MM.1S (cell line): Measurements from ENCODE around the gene CDH4.
A peak's percentile ranks its signal among the peaks of the same experiment; 100 is the strongest.

Experiments
- DNase-seq: peaks from one replicate; pipeline ENCODE4 v3.0.0-alpha.2; 2015
- H2AFZ ChIP-seq: fragments of 300-600 bp; sonication (generic); 2 replicates; pipeline ENCODE4 v1.6.0; 2016; ENCODE audit warnings: antibody characterized with exemption, low read length
- H3F3A ChIP-seq: fragments of 300-600 bp; sonication (generic); 2 replicates; pipeline ENCODE4 v1.6.1; 2016; ENCODE audit warnings: mild to moderate bottlenecking, antibody characterized with exemption, low read length, moderate library complexity, mixed read lengths; ENCODE audit not compliant: insufficient read depth
- H3K27ac ChIP-seq: fragments of 300-600 bp; sonication (generic); 2 replicates; pipeline ENCODE4 v1.5.1; 2016; ENCODE audit warnings: mild to moderate bottlenecking, low read length
- H3K27me3 ChIP-seq: fragments of 300-600 bp; sonication (generic); replicated peaks from 2 replicates; pipeline ENCODE4 v1.6.0; 2016; ENCODE audit warnings: low read length; ENCODE audit not compliant: insufficient read depth
- H3K36me3 ChIP-seq: fragments of 300-600 bp; sonication (generic); replicated peaks from 2 replicates; pipeline ENCODE4 v1.6.1; 2016; ENCODE audit warnings: mild to moderate bottlenecking, low read length, mixed read lengths; ENCODE audit not compliant: insufficient read depth
- H3K4me1 ChIP-seq: fragments of 300-600 bp; sonication (generic); 2 replicates; pipeline ENCODE4 v1.6.1; 2016; ENCODE audit warnings: low read length, mixed read lengths
- H3K4me2 ChIP-seq: fragments of 300-600 bp; sonication (generic); 2 replicates; pipeline ENCODE4 v1.6.0; 2016; ENCODE audit warnings: low read depth, low read length
- H3K4me3 ChIP-seq: fragments of 300-600 bp; sonication (generic); 2 replicates; pipeline ENCODE4 v1.5.1; 2016; ENCODE audit warnings: low read length, mixed read lengths
- H3K79me2 ChIP-seq: fragments of 300-600 bp; sonication (generic); 2 replicates; pipeline ENCODE4 v1.6.1; 2016; ENCODE audit warnings: mixed run types, low read length, mixed read lengths
- H3K9ac ChIP-seq: fragments of 300-600 bp; sonication (generic); 2 replicates; pipeline ENCODE4 v1.6.1; 2016; ENCODE audit warnings: low read length, mixed read lengths
- H3K9me2 ChIP-seq: fragments of 300-600 bp; sonication (generic); replicated peaks from 2 replicates; pipeline ENCODE4 v1.6.1; 2016; ENCODE audit warnings: mild to moderate bottlenecking, low read length, mixed read lengths; ENCODE audit not compliant: insufficient read depth
- H3K9me3 ChIP-seq: fragments of 300-600 bp; sonication (generic); replicated peaks from 2 replicates; pipeline ENCODE4 v1.6.1; 2016; ENCODE audit warnings: mild to moderate bottlenecking, low read length, mixed read lengths; ENCODE audit not compliant: insufficient read depth
- H4K20me1 ChIP-seq: fragments of 300-600 bp; sonication (generic); 2 replicates; pipeline ENCODE4 v1.6.1; 2016; ENCODE audit warnings: mild to moderate bottlenecking, low read length, moderate library complexity, mixed read lengths; ENCODE audit not compliant: insufficient read depth
- EZH2 ChIP-seq: fragments of 300-600 bp; sonication (generic); optimal IDR thresholded peaks from 2 replicates; pipeline ENCODE3; 2017; ENCODE audit warnings: low read depth, mild to moderate bottlenecking, antibody characterized with exemption, low read length, mixed read lengths
- EZH2phosphoT487 ChIP-seq: fragments of 300-600 bp; sonication (generic); IDR thresholded peaks from 2 replicates; pipeline ENCODE4 v1.6.1; 2018; ENCODE audit warnings: antibody characterized with exemption, low read length
- TF ChIP-seq, protein P1 (sequence below): fragments of 300-600 bp; sonication (generic); IDR thresholded peaks from 2 replicates; pipeline ENCODE4 v1.5.1; 2016; ENCODE audit warnings: antibody characterized with exemption, low read length, mixed read lengths

CDH4 gene

DNA sequence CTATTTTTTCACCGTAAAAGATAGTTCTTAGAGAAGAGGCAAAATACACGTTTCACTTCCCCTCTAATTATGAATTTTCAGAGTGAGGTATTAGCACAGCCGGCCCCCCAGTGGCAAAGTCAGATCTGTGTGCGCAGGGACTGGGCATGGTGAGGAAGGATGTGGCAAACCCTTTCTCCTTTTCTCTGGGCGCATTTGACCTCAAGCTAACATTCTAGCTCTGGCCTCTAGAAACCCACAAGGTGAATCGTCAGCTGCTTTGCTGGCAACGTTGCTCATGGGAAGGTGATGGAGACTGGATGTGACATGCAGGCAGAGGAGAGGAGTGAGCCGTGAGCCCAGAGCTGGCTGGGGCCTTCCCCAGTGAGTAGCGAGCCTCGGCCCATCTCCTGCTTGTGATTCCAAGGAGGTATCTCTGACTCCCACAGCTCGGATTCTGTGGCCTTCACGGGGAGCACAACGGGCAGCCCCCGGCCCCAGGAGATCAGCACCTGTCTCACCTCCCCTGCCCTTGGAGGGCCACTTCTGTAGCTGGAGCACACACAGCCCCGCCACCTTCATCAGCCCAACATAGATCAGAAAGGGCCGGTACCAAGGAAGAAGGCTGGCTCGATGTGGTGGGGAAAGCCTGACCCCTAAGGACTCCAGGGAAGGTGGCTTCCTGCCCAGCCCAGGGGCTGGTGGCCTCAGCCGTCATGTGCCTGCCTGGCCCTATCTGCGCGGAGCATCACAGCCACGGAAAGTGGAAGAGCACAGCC is 660.8 kb downstream of the CDH4 start:
- no peaks in the 10 kb centered on the region for H3K36me3 ChIP-seq
- no peaks in the 10 kb centered on the region for H3K9me2 ChIP-seq
- peaks cover 100% of the 10 kb centered on the region for H3K27me3 ChIP-seq
- H3K4me1 ChIP-seq = no peaks in the 10 kb centered on the region
- no peaks in the 10 kb centered on the region for H4K20me1 ChIP-seq
- DNase-seq = peak; percentile 9
- TF ChIP-seq EZH2 (no peak), EZH2phosphoT487 (no peak)
- TF ChIP-seq, protein P1, sequence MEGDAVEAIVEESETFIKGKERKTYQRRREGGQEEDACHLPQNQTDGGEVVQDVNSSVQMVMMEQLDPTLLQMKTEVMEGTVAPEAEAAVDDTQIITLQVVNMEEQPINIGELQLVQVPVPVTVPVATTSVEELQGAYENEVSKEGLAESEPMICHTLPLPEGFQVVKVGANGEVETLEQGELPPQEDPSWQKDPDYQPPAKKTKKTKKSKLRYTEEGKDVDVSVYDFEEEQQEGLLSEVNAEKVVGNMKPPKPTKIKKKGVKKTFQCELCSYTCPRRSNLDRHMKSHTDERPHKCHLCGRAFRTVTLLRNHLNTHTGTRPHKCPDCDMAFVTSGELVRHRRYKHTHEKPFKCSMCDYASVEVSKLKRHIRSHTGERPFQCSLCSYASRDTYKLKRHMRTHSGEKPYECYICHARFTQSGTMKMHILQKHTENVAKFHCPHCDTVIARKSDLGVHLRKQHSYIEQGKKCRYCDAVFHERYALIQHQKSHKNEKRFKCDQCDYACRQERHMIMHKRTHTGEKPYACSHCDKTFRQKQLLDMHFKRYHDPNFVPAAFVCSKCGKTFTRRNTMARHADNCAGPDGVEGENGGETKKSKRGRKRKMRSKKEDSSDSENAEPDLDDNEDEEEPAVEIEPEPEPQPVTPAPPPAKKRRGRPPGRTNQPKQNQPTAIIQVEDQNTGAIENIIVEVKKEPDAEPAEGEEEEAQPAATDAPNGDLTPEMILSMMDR = no peak
- H3K27ac ChIP-seq = no peak overlapping the region
- H3K4me3 ChIP-seq = no peak overlapping the region
- H3K79me2 ChIP-seq = no peaks in the 10 kb centered on the region
- H3F3A ChIP-seq = no peaks in the 10 kb centered on the region
- no peak overlapping the region for H3K4me2 ChIP-seq
- no peak overlapping the region for H2AFZ ChIP-seq
- H3K9me3 ChIP-seq = no peaks in the 10 kb centered on the region
- no peak overlapping the region for H3K9ac ChIP-seq

DNA sequence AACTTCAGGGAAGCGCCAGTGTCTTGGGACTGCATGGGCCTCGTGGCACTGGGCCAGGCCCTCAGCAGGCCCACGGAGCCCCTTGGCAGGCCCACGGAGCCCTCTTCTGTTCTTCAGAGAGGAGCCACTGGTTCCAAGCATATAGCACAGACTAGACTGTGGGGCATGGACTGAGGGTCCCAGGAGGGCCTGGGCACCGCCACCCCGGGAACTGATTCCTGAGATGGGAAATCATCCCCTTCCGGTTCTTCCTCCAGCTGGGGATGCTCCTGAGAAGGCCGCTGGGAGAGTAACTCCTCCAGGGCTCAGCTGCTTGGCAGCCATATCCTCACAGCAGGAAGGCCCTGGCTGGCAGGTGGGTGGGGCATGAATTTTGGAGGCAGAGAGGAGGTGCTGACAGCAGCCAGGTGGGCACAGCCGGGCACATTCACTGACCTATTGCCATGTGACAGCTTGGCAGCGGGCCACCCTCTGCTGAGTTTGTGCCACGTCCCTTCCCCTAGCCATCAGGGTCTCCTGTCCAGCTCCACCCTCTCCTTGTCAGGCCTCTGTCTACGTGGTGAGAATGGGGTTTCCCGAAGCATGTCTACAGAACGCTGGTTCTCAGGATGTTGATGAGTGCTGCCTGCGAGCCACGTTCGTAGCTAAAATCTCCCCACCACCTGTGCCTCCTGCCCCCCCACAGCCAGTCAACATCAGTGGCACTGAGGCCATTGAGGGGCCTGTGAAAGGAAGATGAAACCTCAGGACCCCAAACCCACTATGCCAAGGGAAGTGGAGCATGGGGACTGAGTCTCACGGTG is 661.6 kb downstream of the CDH4 start:
- H3K27me3 ChIP-seq = peaks cover 97% of the 10 kb centered on the region
- no peak overlapping the region for H3K9ac ChIP-seq
- DNase-seq = no peak
- no peaks in the 10 kb centered on the region for H4K20me1 ChIP-seq
- H3F3A ChIP-seq = no peaks in the 10 kb centered on the region
- no peak overlapping the region for H2AFZ ChIP-seq
- no peaks in the 10 kb centered on the region for H3K79me2 ChIP-seq
- H3K36me3 ChIP-seq = no peaks in the 10 kb centered on the region
- no peaks in the 10 kb centered on the region for H3K9me2 ChIP-seq
- no peak overlapping the region for H3K4me3 ChIP-seq
- H3K9me3 ChIP-seq = no peaks in the 10 kb centered on the region
- no peaks in the 10 kb centered on the region for H3K4me1 ChIP-seq
- TF ChIP-seq EZH2 (no peak), EZH2phosphoT487 (no peak)
- TF ChIP-seq, protein P1 = no peak
- no peak overlapping the region for H3K27ac ChIP-seq
- H3K4me2 ChIP-seq = no peak overlapping the region

DNA sequence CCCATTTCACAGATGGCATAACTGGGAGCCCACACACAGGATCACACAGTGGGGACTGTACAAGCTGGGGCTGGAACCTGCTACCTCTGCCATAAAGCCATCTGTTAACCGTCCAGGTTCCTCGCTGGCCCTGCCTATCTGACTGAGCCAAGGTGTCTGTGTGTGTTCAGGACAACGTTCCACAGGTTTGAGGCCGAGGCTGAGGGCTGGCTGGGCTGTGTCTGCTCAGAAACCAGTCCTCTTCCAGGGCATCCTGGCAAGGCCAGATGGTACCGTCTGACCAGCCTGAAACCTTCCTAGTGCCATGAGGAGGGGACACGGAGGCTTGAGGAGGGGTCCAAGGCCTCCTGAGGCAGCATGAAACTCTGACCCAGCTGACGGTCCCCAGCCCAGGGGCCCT is 663.0 kb downstream of the CDH4 start:
- no peak overlapping the region for H3K4me2 ChIP-seq

More for the DNA sequence above, 663.0 kb downstream of the CDH4 start:
- H3K4me3 ChIP-seq = no peak overlapping the region
- no peaks in the 10 kb centered on the region for H3K79me2 ChIP-seq
- H3F3A ChIP-seq = no peaks in the 10 kb centered on the region
- no peaks in the 10 kb centered on the region for H3K9me3 ChIP-seq
- no peak overlapping the region for H3K27ac ChIP-seq
- peaks cover 94% of the 10 kb centered on the region for H3K27me3 ChIP-seq
- no peak for DNase-seq
- H4K20me1 ChIP-seq = no peaks in the 10 kb centered on the region
- H3K4me1 ChIP-seq = no peaks in the 10 kb centered on the region
- H2AFZ ChIP-seq = no peak overlapping the region
- no peaks in the 10 kb centered on the region for H3K36me3 ChIP-seq
- H3K9me2 ChIP-seq = no peaks in the 10 kb centered on the region
- H3K9ac ChIP-seq = no peak overlapping the region
- TF ChIP-seq EZH2phosphoT487 = no peak
- TF ChIP-seq, protein P1 = no peak
- no peak for TF ChIP-seq EZH2
